A549 (cell line): ENCODE measurements around the gene EGFLAM. TPM values are rescaled to one million over a fixed set of nuclear protein-coding genes. Genes with fewer than 3 reads are reported as not detected.

ENCODE experiments used
- ATAC-seq, 2 experiments: fragments of 200-7000 bp in 1 of 2; fragments of >200 bp in 1 of 2; cut with Nextera tagmentation in 1 of 2; cut with Tn5 transposase in 1 of 2; 3 replicates each; pipeline versions ENCODE4 v1.8.0 to v1.9.1; 2018 to 2020; ENCODE audit warnings: mild to moderate bottlenecking in 1 of 2, moderate library complexity in 1 of 2
- CTCF ChIA-PET: fragments of 300-600 bp; sonication (Branson Sonifier 250); formaldehyde crosslinking; extraction: SDS; loops from one replicate; lab custom pipeline; 2021; ENCODE audit warnings: antibody characterized with exemption, inconsistent platforms; lab: Yijun Ruan, JAX
- POLR2A ChIA-PET: fragments of 350-600 bp; formaldehyde crosslinking; extraction: SDS; loops from one replicate; lab custom pipeline; 2021; ENCODE audit warnings: antibody characterized with exemption, inconsistent platforms; lab: Yijun Ruan, JAX
- DNase-seq, 2 experiments: peaks; one replicate each; pipeline versions ENCODE4 v3.0.0 to v3.0.0-alpha.2; 2011 to 2016; ENCODE audit warnings: low read depth in 1 of 2, low spot score in 1 of 2
- FAIRE-seq: peaks from 2 replicates; lab custom pipeline; 2011; peaks lifted over from hg19 to GRCh38; lab: Jason Lieb, UNC
- H3K27ac ChIP-seq, 2 experiments: fragments of >200 bp; sonication (Bioruptor Twin); formaldehyde crosslinking; 3 replicates each; pipeline ENCODE4 v1.5.1; 2016 to 2017
- H3K4me1 ChIP-seq: fragments of >200 bp; sonication (Bioruptor Twin); formaldehyde crosslinking; 3 replicates; pipeline ENCODE4 v1.6.1; 2016
- H3K4me2 ChIP-seq: fragments of >200 bp; sonication (Bioruptor Twin); formaldehyde crosslinking; 3 replicates; pipeline ENCODE4 v1.6.1; 2016
- H3K4me3 ChIP-seq: fragments of >200 bp; sonication (Bioruptor Twin); formaldehyde crosslinking; 3 replicates; pipeline ENCODE4 v1.5.1; 2016
- H3K9me3 ChIP-seq: fragments of >200 bp; sonication (Bioruptor Twin); formaldehyde crosslinking; 3 replicates; pipeline ENCODE4 v1.6.1; 2016
- CBX2 ChIP-seq: fragments of 200-600 bp; sonication (generic); IDR thresholded peaks from 2 replicates; pipeline ENCODE4 v1.6.1; 2016; ENCODE audit warnings: low read depth, mild to moderate bottlenecking, borderline replicate concordance
- CBX8 ChIP-seq: fragments of 200-600 bp; sonication (generic); IDR thresholded peaks from 2 replicates; pipeline ENCODE4 v1.6.1; 2016
- E2F6 ChIP-seq: IDR thresholded peaks from 2 replicates; pipeline ENCODE4 v1.6.1; 2012; ENCODE audit warnings: low read depth, borderline replicate concordance
- EHF ChIP-seq: fragments of 250-450 bp; sonication (Bioruptor Pico); IDR thresholded peaks from 2 replicates; pipeline ENCODE4 v1.5.0; 2020; ENCODE audit warnings: mild to moderate bottlenecking
- ESRRA ChIP-seq: fragments of 150-350 bp; IDR thresholded peaks from 2 replicates; pipeline ENCODE4 v1.6.1; 2014; ENCODE audit warnings: mild to moderate bottlenecking, low read length, borderline replicate concordance
- FOSB ChIP-seq: fragments of 250-450 bp; sonication (Bioruptor Pico); IDR thresholded peaks from 2 replicates; pipeline ENCODE4 v1.5.0; 2020; ENCODE audit warnings: mild to moderate bottlenecking, moderate library complexity
- FOSL2 ChIP-seq, 2 experiments: fragments of 450-650 bp in 1 of 2; fragments of >200 bp in 1 of 2; sonication (Bioruptor Twin) in 1 of 2; formaldehyde crosslinking; IDR thresholded peaks; 2 replicates each; pipeline versions ENCODE4 v1.5.0 to v1.6.1; 2016 to 2020; ENCODE audit warnings: mild to moderate bottlenecking in 1 of 2, moderate library complexity in 1 of 2
- HEYL ChIP-seq: fragments of 250-450 bp; sonication (Bioruptor Pico); IDR thresholded peaks from 2 replicates; pipeline ENCODE4 v1.8.0; 2021; ENCODE audit warnings: mild to moderate bottlenecking, moderate library complexity
- HOXB13 ChIP-seq: fragments of 250-450 bp; sonication (Bioruptor Pico); IDR thresholded peaks from 2 replicates; pipeline ENCODE4 v1.5.0; 2020; ENCODE audit warnings: low read depth, mild to moderate bottlenecking, moderate library complexity
- JUN ChIP-seq, 2 experiments: fragments of >200 bp; sonication (Bioruptor Twin); formaldehyde crosslinking; IDR thresholded peaks; 2 replicates in 1 of 2; 3 replicates in 1 of 2; pipeline ENCODE4 v1.6.1; 2016 to 2017
- JUNB ChIP-seq: fragments of >200 bp; sonication (Bioruptor Twin); formaldehyde crosslinking; IDR thresholded peaks from 2 replicates; pipeline ENCODE4 v1.6.1; 2016
- KDM1A ChIP-seq: fragments of 200-600 bp; sonication (generic); IDR thresholded peaks from 2 replicates; pipeline ENCODE4 v1.6.1; 2016; ENCODE audit warnings: low read depth, mild to moderate bottlenecking
- MAZ ChIP-seq: fragments of 150-350 bp; IDR thresholded peaks from 2 replicates; pipeline ENCODE4 v1.6.1; 2014; ENCODE audit warnings: antibody characterized with exemption, low read depth, low read length, borderline replicate concordance
- NR3C1 ChIP-seq: fragments of >200 bp; sonication (Bioruptor Twin); formaldehyde crosslinking; IDR thresholded peaks from 3 replicates; pipeline ENCODE4 v1.6.1; 2017
- POLR2A ChIP-seq: IDR thresholded peaks from 2 replicates; pipeline ENCODE4 v1.6.1; 2012; ENCODE audit warnings: mild to moderate bottlenecking, low read length
- RAD21 ChIP-seq, 2 experiments: fragments of >200 bp in 1 of 2; sonication (Bioruptor Twin) in 1 of 2; formaldehyde crosslinking in 1 of 2; IDR thresholded peaks in 1 of 2; conservative IDR thresholded peaks in 1 of 2; 2 replicates in 1 of 2; 3 replicates in 1 of 2; pipeline ENCODE4 v1.6.1; 2012 to 2018; ENCODE audit warnings: inconsistent platforms in 1 of 2
- REST ChIP-seq: fragments of 200-600 bp; sonication (generic); IDR thresholded peaks from 2 replicates; pipeline ENCODE4 v1.6.1; 2016; ENCODE audit warnings: antibody characterized with exemption, mild to moderate bottlenecking, moderate library complexity
- RNF2 ChIP-seq: fragments of 200-600 bp; sonication (generic); IDR thresholded peaks from 2 replicates; pipeline ENCODE4 v1.6.1; 2016; ENCODE audit warnings: low read depth, mild to moderate bottlenecking, antibody characterized with exemption, moderate library complexity, borderline replicate concordance
- SMC3 ChIP-seq: fragments of >200 bp; sonication (Bioruptor Twin); formaldehyde crosslinking; IDR thresholded peaks from 3 replicates; pipeline ENCODE4 v1.6.1; 2018; ENCODE audit warnings: inconsistent platforms
- TP53 ChIP-seq: fragments of 250-450 bp; sonication (Bioruptor Pico); IDR thresholded peaks from 2 replicates; pipeline ENCODE4 v1.5.0; 2021; ENCODE audit warnings: mild to moderate bottlenecking, moderate library complexity
- ZC3H11A ChIP-seq: fragments of 450-650 bp; IDR thresholded peaks from 2 replicates; pipeline ENCODE4 v1.6.1; 2014; ENCODE audit warnings: antibody characterized with exemption, mild to moderate bottlenecking
- ZFP36 ChIP-seq: fragments of 450-650 bp; IDR thresholded peaks from 2 replicates; pipeline ENCODE4 v1.6.1; 2014; ENCODE audit warnings: borderline replicate concordance; ENCODE audit not compliant: partially characterized antibody
- ZNF302 ChIP-seq: fragments of 250-450 bp; sonication (Bioruptor Pico); IDR thresholded peaks from 2 replicates; pipeline ENCODE4 v1.9.0; 2021; ENCODE audit warnings: inconsistent platforms, mild to moderate bottlenecking, moderate library complexity
- WGBS: methylation state at CpG from one replicate; pipeline ENCODE4 v1.1.6; 2017; ENCODE audit errors: missing lambda C conversion rate; 5-methylcytosine and 5-hydroxymethylcytosine counted together
- polyA plus RNA-seq, 4 experiments: library from polyadenylated mRNA; depleted of rRNA in 3 of 4; stranded (reverse); fragments of >200 nt; fragmentation: RNase III in 1 of 4; extraction: RNeasy Plus Mini Kit Qiagen cat#74134 plus additional on column Dnase treatment in 1 of 4; gene quantifications; 2 replicates in 3 of 4; 3 replicates in 1 of 4; pipeline ENCODE4 v1.2.3, GENCODE V29; 2011 to 2017

Gene EGFLAM
- polyA plus RNA-seq, 2 of the 4 experiments (the other 2 are of a cell fraction): 0.13 TPM; not detected in 1

GRCh38 chr5:38404667-38405276, 146.4 kb downstream of the EGFLAM start:
- no peak overlapping the region for H3K4me2 ChIP-seq
- CTCF ChIA-PET: interaction anchor here (1.0 to 2.0 kb wide), 3 partner anchors 16 to 17 kb away, joined by 4 to 6 read pairs (median 4); no protein-coding TSS in a partner anchor
- FAIRE-seq: no peak

GRCh38 chr5:38408446-38409198, 150.3 kb downstream of the EGFLAM start:
- DNase-seq (no peak), ATAC-seq (no peak), FAIRE-seq (no peak)
- CTCF ChIA-PET: interaction anchor here (1.5 kb wide), 1 partner anchor 26 kb away, joined by 9 read pairs; no protein-coding TSS in a partner anchor
- H3K4me1 ChIP-seq: no peaks in the 10 kb centered on the region
- no peak overlapping the region for H3K4me3 ChIP-seq
- no peak overlapping the region for H3K4me2 ChIP-seq
- WGBS: 31% methylated on average over 9 of the region's 9 CpGs
- no peak overlapping the region for H3K27ac ChIP-seq
- POLR2A ChIA-PET: no interaction called here
- TF ChIP-seq EHF (CRISPR knock-in tag) (no peak), KDM1A (no peak), HOXB13 (no peak), FOSL2 (IDR thresholded peaks at IDR 0.05) (no peak), FOSL2 (CRISPR knock-in tag; IDR thresholded peaks at IDR 0.05) (no peak), SMC3 (no peak), RAD21 (conservative IDR thresholded peaks at IDR 0.05 in 1 of 2, IDR thresholded peaks at IDR 0.05 in 1 of 2) (no peak), CBX8 (no peak), ZFP36 (no peak), CBX2 (no peak), FOSB (no peak), NR3C1 (no peak)
- TF ChIP-seq, all 56 proteins: peak for 0
- peaks cover 28% of the 10 kb centered on the region for H3K9me3 ChIP-seq

More at GRCh38 chr5:38404667-38405276, 146.4 kb downstream of the EGFLAM start:
- H3K9me3 ChIP-seq: peaks cover 41% of the 10 kb centered on the region
- TF ChIP-seq RNF2 (no peak), REST (no peak), SMC3 (peak; percentile 14; the same call in 1 of the 3 replicates), E2F6 (no peak), HEYL (CRISPR knock-in tag) (no peak)
- no peak for ATAC-seq
- no peak overlapping the region for H3K27ac ChIP-seq
- POLR2A ChIA-PET: no interaction called here
- no peak overlapping the region for H3K4me3 ChIP-seq
- peak in 1 of 2 experiments; percentile 10 for DNase-seq
- H3K4me1 ChIP-seq: no peaks in the 10 kb centered on the region
- WGBS: 25% methylated on average over 4 of the region's 4 CpGs

- ChIA-PET POLR2A (no interaction called here), CTCF (interaction anchor here (1.0 to 2.2 kb wide), 4 partner anchors 8 to 31 kb away, joined by 3 to 16 read pairs (median 6); no protein-coding TSS in a partner anchor)
- Histone ChIP-seq H3K4me2 (no peak overlapping the region), H3K9me3 (peaks cover 17% of the 10 kb centered on the region), H3K4me3 (no peak overlapping the region), H3K4me1 (no peaks in the 10 kb centered on the region), H3K27ac (no peak overlapping the region)
- ATAC-seq: no peak
- 51% methylated on average over 7 of the region's 7 CpGs for WGBS
- no peak for DNase-seq
- TF ChIP-seq ZNF302 (CRISPR knock-in tag) (no peak), ZC3H11A (no peak), ESRRA (no peak), POLR2A (no peak), JUNB (no peak), HEYL (CRISPR knock-in tag) (no peak), JUN (IDR thresholded peaks at IDR 0.05) (no peak), KDM1A (no peak), MAZ (no peak), TP53 (no peak)
- FAIRE-seq: no peak
Measured at GRCh38 chr5:38410304-38410990, 152.1 kb downstream of the EGFLAM start.
